GM12878 (cell line): ENCODE results near the gene TMED1. TPM values are rescaled to one million over a fixed set of nuclear protein-coding genes. Genes with fewer than 3 reads are reported as not detected.

Experiments
- ATAC-seq: fragments of 200-7000 bp; cut with Tn5 transposase; 3 replicates; pipeline ENCODE4 v1.9.1; 2020; ENCODE audit warnings: mild to moderate bottlenecking, moderate library complexity
- BruUV-seq: library from RNA; stranded (reverse); fragments of 400-500 nt; replicated peaks from 2 replicates; lab custom pipeline; 2021; lab: Mats Ljungman, UMichigan
- CTCF ChIA-PET: fragments of 300-600 bp; sonication (Branson Sonifier 250); formaldehyde crosslinking; extraction: SDS; loops from one replicate; lab custom pipeline; 2021; ENCODE audit warnings: inconsistent platforms; lab: Yijun Ruan, JAX
- POLR2A ChIA-PET: fragments of 350-600 bp; formaldehyde crosslinking; extraction: SDS; loops from one replicate; lab custom pipeline; 2021; ENCODE audit warnings: inconsistent platforms; lab: Charles Lee
- RAD21 ChIA-PET: fragments of 300-600 bp; sonication (Branson Sonifier 250); formaldehyde crosslinking; loops from one replicate; lab custom pipeline; 2023; ENCODE audit warnings: antibody characterized with exemption; ENCODE audit not compliant: unreplicated experiment; lab: Charles Lee
- SMC1A ChIA-PET: fragments of 300-600 bp; sonication (Branson Sonifier 250); formaldehyde crosslinking; loops from one replicate; lab custom pipeline; 2023; ENCODE audit not compliant: unreplicated experiment, uncharacterized antibody; lab: Charles Lee
- DNase-seq: peaks from one replicate; pipeline ENCODE4 v3.0.0-alpha.2; 2011; ENCODE audit warnings: low read depth, low spot score
- FAIRE-seq: peaks from 3 replicates; lab custom pipeline; 2011; peaks lifted over from hg19 to GRCh38; lab: Jason Lieb, UNC
- H2AFZ ChIP-seq: 2 replicates; pipeline ENCODE4 v1.6.0; 2011; ENCODE audit warnings: low read depth, low read length, control low read depth; ENCODE audit not compliant: control insufficient read depth
- H3K27ac ChIP-seq: 2 replicates; pipeline ENCODE4 v1.5.1; 2011; ENCODE audit warnings: control low read depth; ENCODE audit not compliant: control insufficient read depth, insufficient read depth
- H3K27me3 ChIP-seq, 2 experiments: replicated peaks in 1 of 2; 2 replicates each; pipeline versions ENCODE4 v1.6.0 to v1.6.1; 2011; ENCODE audit warnings: low read length in 1 of 2; ENCODE audit not compliant: control insufficient read depth in 2 of 2, insufficient read depth in 2 of 2
- H3K36me3 ChIP-seq, 2 experiments: 2 replicates each; pipeline ENCODE4 v1.5.1; 2011; ENCODE audit warnings: low read length in 1 of 2; ENCODE audit not compliant: control insufficient read depth in 2 of 2, insufficient read depth in 2 of 2
- H3K4me1 ChIP-seq: 2 replicates; pipeline ENCODE4 v1.6.1; 2011; ENCODE audit warnings: mild to moderate bottlenecking, low read length, moderate library complexity, mixed read lengths; ENCODE audit not compliant: control insufficient read depth, insufficient read depth
- H3K4me2 ChIP-seq: 2 replicates; pipeline ENCODE4 v1.6.0; 2011; ENCODE audit warnings: control low read depth; ENCODE audit not compliant: control insufficient read depth, insufficient read depth
- H3K4me3 ChIP-seq: fragments of 200-600 bp; sonication (generic); 2 replicates; pipeline ENCODE4 v1.5.1; 2016
- H3K79me2 ChIP-seq: 2 replicates; pipeline ENCODE4 v1.6.0; 2011; ENCODE audit warnings: low read length; ENCODE audit not compliant: control insufficient read depth, insufficient read depth
- H3K9ac ChIP-seq: 2 replicates; pipeline ENCODE4 v1.8.0; 2011; ENCODE audit warnings: low read length, control low read depth, mixed read lengths; ENCODE audit not compliant: control insufficient read depth, insufficient read depth
- H3K9me3 ChIP-seq: replicated peaks from 3 replicates; pipeline ENCODE4 v1.5.1; 2011; ENCODE audit warnings: mild to moderate bottlenecking, low read length; ENCODE audit not compliant: control insufficient read depth, insufficient read depth
- H4K20me1 ChIP-seq: 2 replicates; pipeline ENCODE4 v1.6.0; 2011; ENCODE audit not compliant: control insufficient read depth, insufficient read depth
- CREB1 ChIP-seq: IDR thresholded peaks from 2 replicates; pipeline ENCODE4 v1.6.1; 2012; ENCODE audit warnings: low read depth, mild to moderate bottlenecking, inconsistent platforms
- CREM ChIP-seq: IDR thresholded peaks from 2 replicates; pipeline ENCODE4 v1.6.1; 2014; ENCODE audit warnings: antibody characterized with exemption, low read depth
- ESRRA ChIP-seq: IDR thresholded peaks from 2 replicates; pipeline ENCODE4 v1.6.1; 2012; ENCODE audit warnings: mild to moderate bottlenecking, low read length, improper control_type of control experiment
- FOS ChIP-seq: IDR thresholded peaks from 3 replicates; pipeline ENCODE4 v1.6.1; 2011; ENCODE audit warnings: borderline replicate concordance; ENCODE audit not compliant: insufficient read length; ENCODE audit errors: extremely low read depth
- GATAD2B ChIP-seq: fragments of 450-650 bp; conservative IDR thresholded peaks from 2 replicates; pipeline ENCODE4 v1.6.1; 2017; ENCODE audit warnings: low read depth, mild to moderate bottlenecking, moderate library complexity
- KLF5 ChIP-seq: fragments of 450-650 bp; IDR thresholded peaks from 2 replicates; pipeline ENCODE4 v1.6.1; 2014; ENCODE audit warnings: mild to moderate bottlenecking; ENCODE audit not compliant: partially characterized antibody
- MYC ChIP-seq: IDR thresholded peaks from 2 replicates; pipeline ENCODE4 v1.6.1; 2011; ENCODE audit warnings: mild to moderate bottlenecking, low read length, moderate library complexity, inconsistent platforms; ENCODE audit not compliant: insufficient read depth, insufficient replicate concordance, insufficient read length, severe bottlenecking
- NFYA ChIP-seq: IDR thresholded peaks from 2 replicates; pipeline ENCODE4 v1.6.1; 2011; ENCODE audit warnings: low read depth, mild to moderate bottlenecking, low read length, improper control_type of control experiment, borderline replicate concordance
- PAX5 ChIP-seq: IDR thresholded peaks from 2 replicates; pipeline ENCODE4 v1.6.1; 2011; ENCODE audit warnings: low read depth, low read length, borderline replicate concordance
- TCF7 ChIP-seq: IDR thresholded peaks from 2 replicates; pipeline ENCODE4 v1.6.1; 2014; ENCODE audit warnings: antibody characterized with exemption, borderline replicate concordance
- WRNIP1 ChIP-seq: IDR thresholded peaks from 2 replicates; pipeline ENCODE4 v1.6.1; 2011; ENCODE audit warnings: low read depth, low read length, improper control_type of control experiment, borderline replicate concordance
- ZNF622 ChIP-seq: fragments of 450-650 bp; IDR thresholded peaks from 2 replicates; pipeline ENCODE4 v1.6.1; 2017; ENCODE audit warnings: mild to moderate bottlenecking, inconsistent platforms
- ZZZ3 ChIP-seq: IDR thresholded peaks from 2 replicates; pipeline ENCODE4 v1.6.1; 2011; ENCODE audit warnings: low read depth; ENCODE audit not compliant: control insufficient read depth, insufficient read length
- WGBS: methylation state at CpG from one replicate; pipeline ENCODE4 v1.1.6; 2016; ENCODE audit warnings: low lambda C conversion rate; ENCODE audit not compliant: insufficient replicate concordance, insufficient coverage; ENCODE audit errors: missing lambda C conversion rate; 5-methylcytosine and 5-hydroxymethylcytosine counted together
- in situ Hi-C: fragments of 300-500 bp; cut with MboI; formaldehyde crosslinking; loops from 9 replicates; pipeline ENCODE4 v1.14.3; 2018; ENCODE audit warnings: mixed read lengths
- intact Hi-C: fragments of 100-400 bp; cut with micrococcal nuclease; formaldehyde crosslinking; loops from one replicate; pipeline ENCODE4 v1.14.2; 2022; ENCODE audit not compliant: unreplicated experiment
- polyA plus RNA-seq, 11 experiments: library from polyadenylated mRNA; depleted of rRNA in 4 of 11; unstranded in 6 of 11; stranded (reverse) in 5 of 11; fragments of >200 nt; fragmentation: Nextera tagmentation in 4 of 11; fragmentation: Illumina TruSeq in 1 of 11; extraction: Ambion mirVana in 4 of 11; extraction: Trizol in 1 of 11; gene quantifications; 1 replicate in 1 of 11; 2 replicates in 10 of 11; pipeline versions ENCODE4 v1.2.1 to v1.2.3, GENCODE V29; 2011 to 2016; ENCODE audit warnings: inconsistent platforms in 2 of 11, missing spikeins in 2 of 11, low read depth in 1 of 11
- total RNA-seq, 4 experiments: library from RNA; depleted of rRNA in 3 of 4; stranded (reverse); fragments of >200 nt in 3 of 4; fragmentation: Illumina TruSeq in 1 of 4; extraction: Trizol in 1 of 4; gene quantifications; 2 replicates each; pipeline versions ENCODE4 v1.2.1 to v1.2.3, GENCODE V29; 2013 to 2021
- TF ChIP-seq, protein P1 (sequence below): fragments of 450-650 bp; IDR thresholded peaks from 2 replicates; pipeline ENCODE4 v1.6.1; 2018; ENCODE audit warnings: borderline replicate concordance, mild to moderate bottlenecking; ENCODE audit not compliant: partially characterized antibody
- TF ChIP-seq, protein P2 (sequence below): fragments of 450-650 bp; IDR thresholded peaks from 2 replicates; pipeline ENCODE4 v1.6.1; 2017; ENCODE audit warnings: mild to moderate bottlenecking, low read depth, inconsistent platforms; ENCODE audit not compliant: poor library complexity, severe bottlenecking
- TF ChIP-seq, protein P3 (sequence below): fragments of 450-650 bp; conservative IDR thresholded peaks from 2 replicates; pipeline ENCODE4 v1.6.1; 2017; ENCODE audit warnings: mild to moderate bottlenecking, moderate library complexity

The TMED1 gene
- total and polyA plus RNA-seq, 10 of the 15 experiments (the other 5 are each of a cell fraction or from before 2014, with no cell fraction given) = 0.60 to 23.1 (median 12.3) TPM

DNA sequence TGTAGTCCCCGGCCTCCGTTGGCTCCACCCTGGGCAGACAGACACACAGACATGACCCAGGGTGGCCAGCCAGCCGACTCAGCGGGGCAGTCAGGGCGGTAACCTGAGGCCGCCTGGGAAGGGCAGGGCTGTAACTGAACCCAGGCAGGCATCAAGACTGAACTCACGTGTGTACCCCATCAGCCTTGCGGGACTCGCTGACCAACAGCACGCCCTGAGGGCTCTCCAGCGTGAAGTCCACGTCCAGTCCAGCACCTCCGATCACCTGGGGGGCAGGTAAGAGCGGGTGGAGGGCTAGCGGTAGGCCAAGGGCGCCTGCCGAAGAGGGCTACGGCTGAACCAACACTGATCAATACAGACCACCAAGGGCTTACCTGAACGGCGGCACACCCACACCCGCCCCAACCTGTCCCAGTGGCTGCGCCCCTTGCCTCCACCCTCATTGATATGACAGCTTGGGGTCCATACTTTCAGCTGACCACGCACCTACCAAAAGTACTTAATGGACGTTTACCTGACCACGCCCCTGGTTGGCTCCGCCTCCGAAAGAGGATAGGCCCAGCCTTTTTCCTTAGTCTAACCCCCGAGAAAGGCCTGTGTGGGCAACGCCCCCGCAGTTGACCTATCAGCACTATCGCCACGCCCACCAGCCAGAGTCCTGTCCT lies 791 bp downstream of the TMED1 start:
- TSS peak; percentile 75 for BruUV-seq
- Histone ChIP-seq H3K27ac (no peak overlapping the region), H3K9me3 (peaks cover 5% of the 10 kb centered on the region; the same call in 2 of the 3 replicates), H3K9ac (no peak overlapping the region), H3K4me1 (peaks cover 12% of the 10 kb centered on the region), H2AFZ (no peak overlapping the region), H4K20me1 (peaks cover 3% of the 10 kb centered on the region; the same call in 1 of the 2 replicates), H3K4me2 (peak overlapping the region; percentile 72), H3K36me3 (peaks cover 4 to 12% of the 10 kb centered on the region in 2 experiments; a peak in 3 of 4 replicates), H3K4me3 (peak overlapping the region; percentile 78; the same call in 1 of the 2 replicates), H3K27me3 (no peaks in the 10 kb centered on the region), H3K79me2 (no peaks in the 10 kb centered on the region; the same call in 1 of the 2 replicates)
- RAD21 ChIA-PET = interaction anchor here (0.9 to 2.0 kb wide), 9 partner anchors 30 to 201 kb away, joined by 4 to 41 read pairs (median 6); partner anchors contain the start of genes CARM1, DNM2 and QTRT1
- 64% methylated on average over 30 of the region's 32 CpGs for WGBS
- FAIRE-seq = no peak
- in situ Hi-C loops (no loop called here), intact Hi-C loops (no loop called here)
- ATAC-seq = no peak
- CTCF ChIA-PET = interaction anchor here (1.1 to 3.6 kb wide), 12 partner anchors 9 to 200 kb away, joined by 4 to 68 read pairs (median 6); partner anchors contain the start of genes DNM2 and QTRT1
- POLR2A ChIA-PET = interaction anchor here (0.6 to 1.6 kb wide), 13 partner anchors 10 to 544 kb away, joined by 3 to 10 read pairs (median 4); partner anchors contain the start of gene DNM2
- no peak for DNase-seq
- SMC1A ChIA-PET = interaction anchor here (0.5 to 2.8 kb wide), 14 partner anchors 8 to 134 kb away, joined by 3 to 24 read pairs (median 6); partner anchors contain the start of genes DNM2 and QTRT1
- no peak for TF ChIP-seq ESRRA
- TF ChIP-seq TCF7 = no peak
- TF ChIP-seq, protein P1, sequence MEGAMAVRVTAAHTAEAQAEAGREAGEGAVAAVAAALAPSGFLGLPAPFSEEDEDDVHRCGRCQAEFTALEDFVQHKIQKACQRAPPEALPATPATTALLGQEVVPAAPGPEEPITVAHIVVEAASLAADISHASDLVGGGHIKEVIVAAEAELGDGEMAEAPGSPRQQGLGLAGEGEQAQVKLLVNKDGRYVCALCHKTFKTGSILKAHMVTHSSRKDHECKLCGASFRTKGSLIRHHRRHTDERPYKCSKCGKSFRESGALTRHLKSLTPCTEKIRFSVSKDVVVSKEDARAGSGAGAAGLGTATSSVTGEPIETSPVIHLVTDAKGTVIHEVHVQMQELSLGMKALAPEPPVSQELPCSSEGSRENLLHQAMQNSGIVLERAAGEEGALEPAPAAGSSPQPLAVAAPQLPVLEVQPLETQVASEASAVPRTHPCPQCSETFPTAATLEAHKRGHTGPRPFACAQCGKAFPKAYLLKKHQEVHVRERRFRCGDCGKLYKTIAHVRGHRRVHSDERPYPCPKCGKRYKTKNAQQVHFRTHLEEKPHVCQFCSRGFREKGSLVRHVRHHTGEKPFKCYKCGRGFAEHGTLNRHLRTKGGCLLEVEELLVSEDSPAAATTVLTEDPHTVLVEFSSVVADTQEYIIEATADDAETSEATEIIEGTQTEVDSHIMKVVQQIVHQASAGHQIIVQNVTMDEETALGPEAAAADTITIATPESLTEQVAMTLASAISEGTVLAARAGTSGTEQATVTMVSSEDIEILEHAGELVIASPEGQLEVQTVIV = no peak
- TF ChIP-seq, protein P2, sequence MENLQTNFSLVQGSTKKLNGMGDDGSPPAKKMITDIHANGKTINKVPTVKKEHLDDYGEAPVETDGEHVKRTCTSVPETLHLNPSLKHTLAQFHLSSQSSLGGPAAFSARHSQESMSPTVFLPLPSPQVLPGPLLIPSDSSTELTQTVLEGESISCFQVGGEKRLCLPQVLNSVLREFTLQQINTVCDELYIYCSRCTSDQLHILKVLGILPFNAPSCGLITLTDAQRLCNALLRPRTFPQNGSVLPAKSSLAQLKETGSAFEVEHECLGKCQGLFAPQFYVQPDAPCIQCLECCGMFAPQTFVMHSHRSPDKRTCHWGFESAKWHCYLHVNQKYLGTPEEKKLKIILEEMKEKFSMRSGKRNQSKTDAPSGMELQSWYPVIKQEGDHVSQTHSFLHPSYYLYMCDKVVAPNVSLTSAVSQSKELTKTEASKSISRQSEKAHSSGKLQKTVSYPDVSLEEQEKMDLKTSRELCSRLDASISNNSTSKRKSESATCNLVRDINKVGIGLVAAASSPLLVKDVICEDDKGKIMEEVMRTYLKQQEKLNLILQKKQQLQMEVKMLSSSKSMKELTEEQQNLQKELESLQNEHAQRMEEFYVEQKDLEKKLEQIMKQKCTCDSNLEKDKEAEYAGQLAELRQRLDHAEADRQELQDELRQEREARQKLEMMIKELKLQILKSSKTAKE = no peak
- no peak for TF ChIP-seq FOS
- no peak for TF ChIP-seq NFYA
- 0 out of 2 replicates have a peak, but pooled peaks have one; percentile 19 for TF ChIP-seq GATAD2B
- TF ChIP-seq CREB1 = peak; percentile 45; the same call in 1 of the 2 replicates
- no peak for TF ChIP-seq PAX5
- no peak for TF ChIP-seq MYC
- TF ChIP-seq KLF5 = no peak
- no peak for TF ChIP-seq ZNF622
- no peak for TF ChIP-seq ZZZ3
- TF ChIP-seq, protein P3, sequence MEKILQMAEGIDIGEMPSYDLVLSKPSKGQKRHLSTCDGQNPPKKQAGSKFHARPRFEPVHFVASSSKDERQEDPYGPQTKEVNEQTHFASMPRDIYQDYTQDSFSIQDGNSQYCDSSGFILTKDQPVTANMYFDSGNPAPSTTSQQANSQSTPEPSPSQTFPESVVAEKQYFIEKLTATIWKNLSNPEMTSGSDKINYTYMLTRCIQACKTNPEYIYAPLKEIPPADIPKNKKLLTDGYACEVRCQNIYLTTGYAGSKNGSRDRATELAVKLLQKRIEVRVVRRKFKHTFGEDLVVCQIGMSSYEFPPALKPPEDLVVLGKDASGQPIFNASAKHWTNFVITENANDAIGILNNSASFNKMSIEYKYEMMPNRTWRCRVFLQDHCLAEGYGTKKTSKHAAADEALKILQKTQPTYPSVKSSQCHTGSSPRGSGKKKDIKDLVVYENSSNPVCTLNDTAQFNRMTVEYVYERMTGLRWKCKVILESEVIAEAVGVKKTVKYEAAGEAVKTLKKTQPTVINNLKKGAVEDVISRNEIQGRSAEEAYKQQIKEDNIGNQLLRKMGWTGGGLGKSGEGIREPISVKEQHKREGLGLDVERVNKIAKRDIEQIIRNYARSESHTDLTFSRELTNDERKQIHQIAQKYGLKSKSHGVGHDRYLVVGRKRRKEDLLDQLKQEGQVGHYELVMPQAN = no peak
- TF ChIP-seq CREM = no peak
- TF ChIP-seq WRNIP1 = no peak
